GM15510 (cell line): ENCODE data around the gene HJURP.

ENCODE experiments used
- POLR2A ChIP-seq: IDR thresholded peaks from 3 replicates; pipeline ENCODE4 v1.6.1; 2011; ENCODE audit warnings: borderline replicate concordance; ENCODE audit not compliant: insufficient read length; ENCODE audit errors: extremely low read depth

The HJURP gene, protein sequence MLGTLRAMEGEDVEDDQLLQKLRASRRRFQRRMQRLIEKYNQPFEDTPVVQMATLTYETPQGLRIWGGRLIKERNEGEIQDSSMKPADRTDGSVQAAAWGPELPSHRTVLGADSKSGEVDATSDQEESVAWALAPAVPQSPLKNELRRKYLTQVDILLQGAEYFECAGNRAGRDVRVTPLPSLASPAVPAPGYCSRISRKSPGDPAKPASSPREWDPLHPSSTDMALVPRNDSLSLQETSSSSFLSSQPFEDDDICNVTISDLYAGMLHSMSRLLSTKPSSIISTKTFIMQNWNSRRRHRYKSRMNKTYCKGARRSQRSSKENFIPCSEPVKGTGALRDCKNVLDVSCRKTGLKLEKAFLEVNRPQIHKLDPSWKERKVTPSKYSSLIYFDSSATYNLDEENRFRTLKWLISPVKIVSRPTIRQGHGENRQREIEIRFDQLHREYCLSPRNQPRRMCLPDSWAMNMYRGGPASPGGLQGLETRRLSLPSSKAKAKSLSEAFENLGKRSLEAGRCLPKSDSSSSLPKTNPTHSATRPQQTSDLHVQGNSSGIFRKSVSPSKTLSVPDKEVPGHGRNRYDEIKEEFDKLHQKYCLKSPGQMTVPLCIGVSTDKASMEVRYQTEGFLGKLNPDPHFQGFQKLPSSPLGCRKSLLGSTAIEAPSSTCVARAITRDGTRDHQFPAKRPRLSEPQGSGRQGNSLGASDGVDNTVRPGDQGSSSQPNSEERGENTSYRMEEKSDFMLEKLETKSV

DNA sequence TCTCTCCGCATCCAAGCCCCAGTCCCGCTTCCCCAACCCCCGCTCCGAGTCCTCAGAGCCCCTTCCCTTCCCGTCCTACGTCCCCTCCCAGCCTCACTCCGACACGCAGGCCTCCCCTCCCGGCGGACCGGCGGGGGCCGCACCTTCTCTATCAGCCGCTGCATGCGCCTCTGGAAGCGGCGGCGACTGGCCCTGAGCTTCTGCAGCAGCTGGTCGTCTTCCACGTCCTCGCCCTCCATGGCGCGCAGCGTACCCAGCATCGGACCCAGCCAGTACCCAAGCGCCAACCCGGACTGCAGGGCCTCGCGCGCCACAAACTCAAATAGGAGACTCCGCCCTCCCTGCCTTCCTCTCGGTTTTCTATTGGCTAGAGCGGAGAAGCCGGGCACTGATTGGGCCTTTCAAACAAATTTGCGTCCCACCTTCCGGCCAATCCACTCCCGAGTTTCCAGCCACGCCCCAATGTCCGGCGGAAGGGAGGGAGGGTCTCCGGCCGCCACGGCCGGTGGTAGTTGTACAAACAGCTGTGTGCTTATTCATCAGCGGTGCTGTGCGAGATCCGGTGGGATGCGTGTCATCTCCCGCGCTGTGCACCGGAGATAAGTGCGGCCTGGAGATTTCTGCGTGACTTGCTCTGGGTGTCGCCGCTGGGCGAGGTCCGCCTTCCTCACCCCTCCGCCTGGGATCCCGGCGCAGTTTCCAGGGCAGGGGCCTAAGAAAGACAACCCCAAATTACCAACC is at the start of gene HJURP:
HJURP (minus strand) TSS at position 295 of the 741 bp plus-strand sequence; CDS start at position 260, 35 bp downstream.
- peak; percentile 79 for TF ChIP-seq POLR2A

DNA sequence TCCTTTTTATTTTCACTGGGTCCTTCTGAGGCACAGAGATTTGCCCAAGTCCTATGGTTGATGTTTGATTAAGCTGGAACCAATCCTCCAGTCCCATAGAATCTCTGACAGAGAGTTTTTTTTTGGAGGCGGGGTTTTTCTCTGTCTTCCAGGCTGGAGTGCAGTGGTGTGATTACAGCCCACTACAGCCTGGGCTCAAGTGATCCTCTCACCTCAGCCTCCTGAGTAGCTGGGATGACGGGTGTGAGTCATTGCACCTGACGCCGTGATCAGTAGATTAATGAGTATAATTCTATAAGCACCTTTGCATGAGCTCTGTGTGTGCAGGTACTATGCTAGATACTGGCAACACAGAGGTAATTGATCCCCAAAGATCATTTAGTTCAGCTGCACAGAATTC is 47.5 kb upstream of the HJURP start:
- no peak for TF ChIP-seq POLR2A

DNA sequence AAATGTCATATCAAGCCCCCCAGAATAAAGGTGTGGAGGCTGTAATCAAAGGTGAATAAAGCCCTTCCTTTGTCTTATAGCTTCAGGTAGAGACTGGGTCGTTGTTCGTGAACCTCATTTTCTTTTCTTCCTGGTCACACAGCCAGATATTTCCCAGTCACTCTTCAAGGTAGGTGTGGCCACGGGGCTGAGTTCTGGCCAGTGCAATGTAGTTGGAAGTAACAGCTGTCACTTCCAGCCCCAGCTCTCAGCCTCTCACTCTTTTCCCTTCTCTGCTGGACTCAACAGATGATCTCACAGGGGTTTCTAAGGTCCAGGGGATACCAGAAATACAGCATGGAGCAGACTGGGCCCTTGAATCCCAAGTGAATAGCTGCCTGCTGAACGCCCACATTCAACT is 47.0 kb upstream of the HJURP start:
- TF ChIP-seq POLR2A, result no peak

DNA sequence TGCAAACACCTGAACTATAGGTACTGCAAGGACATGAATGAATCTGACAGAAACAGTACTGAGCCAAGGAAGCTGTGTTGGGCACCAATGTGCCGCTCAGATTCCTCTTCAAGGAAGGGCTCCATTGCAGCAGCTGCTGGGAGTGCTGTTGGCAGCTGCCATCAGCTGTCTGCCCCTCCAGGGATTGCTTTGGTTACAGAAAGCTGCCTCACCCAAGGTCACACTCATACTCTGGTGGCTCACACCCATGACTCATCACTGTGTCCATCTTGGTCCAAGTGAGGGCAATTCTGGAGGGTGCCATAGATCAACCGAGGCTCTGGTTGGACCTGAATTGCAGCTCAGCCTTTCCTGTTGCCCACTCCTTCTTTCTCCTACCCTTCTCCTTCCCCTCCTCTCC is 38.5 kb upstream of the HJURP start:
- TF ChIP-seq POLR2A, result no peak

DNA sequence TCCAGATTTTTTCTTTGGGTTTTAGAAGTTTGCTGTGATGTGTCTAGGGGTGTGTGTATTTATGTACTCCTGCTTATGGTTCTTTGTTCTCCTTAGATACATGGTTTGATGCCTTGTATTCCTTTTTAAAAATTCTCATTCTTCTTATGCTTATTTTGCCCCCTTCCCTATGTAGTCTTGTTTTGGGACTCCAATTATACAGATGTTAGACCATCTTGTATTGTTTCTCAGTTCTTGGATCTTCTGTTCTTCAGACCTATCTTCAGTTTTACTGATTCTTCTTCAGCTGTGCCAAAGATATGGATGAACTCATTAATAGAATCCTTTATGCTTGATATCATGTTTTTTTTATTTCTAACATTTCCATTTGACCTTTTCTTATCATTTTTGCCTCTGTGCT is 28.0 kb upstream of the HJURP start:
- TF ChIP-seq POLR2A, result no peak

DNA sequence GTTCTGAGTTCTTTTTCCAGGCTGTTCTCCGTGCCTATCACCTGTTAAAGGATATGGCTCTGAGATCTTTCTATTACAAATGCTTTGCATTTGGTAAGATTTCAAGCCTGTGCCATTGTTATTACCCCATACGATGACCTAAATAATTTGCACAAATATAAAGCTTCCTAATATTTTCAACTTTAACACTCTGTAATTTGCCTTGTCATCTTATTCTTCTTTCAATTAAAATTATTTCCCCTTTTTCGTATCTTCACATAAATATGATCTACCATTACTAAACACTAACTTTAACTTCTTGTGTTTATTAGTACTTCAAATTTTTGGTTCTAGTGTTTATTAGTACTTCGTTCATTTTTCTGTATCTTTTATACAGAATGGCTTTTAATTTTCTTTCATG is 17.1 kb upstream of the HJURP start:
- no peak for TF ChIP-seq POLR2A

DNA sequence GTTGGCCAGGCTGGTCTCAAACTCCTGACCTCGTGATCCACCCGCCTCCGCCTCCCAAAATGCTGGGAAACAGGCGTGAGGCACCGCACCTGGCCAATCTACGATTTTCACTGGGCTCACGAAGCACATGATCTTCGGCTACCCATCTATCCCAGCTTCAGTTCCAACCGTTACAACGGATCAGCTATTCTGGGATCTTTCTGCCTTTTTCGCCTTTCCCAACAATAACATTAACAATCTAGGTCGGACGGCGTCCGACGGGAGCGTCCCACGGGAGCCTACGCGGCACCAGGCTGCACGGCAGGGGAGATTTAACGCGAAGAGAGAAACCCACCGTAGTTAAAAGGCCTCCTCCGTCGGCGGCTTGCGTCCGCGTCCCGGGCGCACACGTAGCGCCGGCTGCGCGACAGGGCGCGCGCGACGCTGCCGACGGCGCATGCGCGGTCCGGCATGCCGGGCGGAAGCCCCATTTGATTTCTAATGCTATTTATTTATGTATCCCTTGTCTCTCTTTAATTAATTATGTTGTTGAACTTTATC is 13.7 kb upstream of the HJURP start, which contains the start of gene MSL3B:
MSL3B (minus strand) TSS at position 394 of the 540 bp plus-strand sequence.
- TF ChIP-seq POLR2A, result peak; percentile 47

DNA sequence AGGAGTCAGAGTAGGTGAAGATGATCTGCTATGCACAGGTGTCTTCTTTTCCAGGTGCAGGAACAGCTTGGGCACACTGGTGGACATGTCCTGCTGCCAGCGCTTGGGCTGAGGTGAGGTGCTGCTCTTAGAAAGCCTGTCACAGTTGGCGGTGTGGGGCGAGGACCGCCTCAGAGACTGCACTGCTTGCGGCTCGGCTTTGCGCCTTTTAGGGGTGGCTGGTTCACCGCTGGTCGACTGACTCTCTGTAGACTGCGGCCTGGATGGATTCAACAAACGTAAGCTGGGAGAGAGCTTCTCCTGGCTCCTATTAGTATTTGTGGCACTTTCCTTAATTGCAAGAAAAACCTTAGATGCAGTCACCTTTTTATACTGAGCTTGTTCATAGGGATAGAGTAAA is 12.1 kb upstream of the HJURP start:
- no peak for TF ChIP-seq POLR2A

DNA sequence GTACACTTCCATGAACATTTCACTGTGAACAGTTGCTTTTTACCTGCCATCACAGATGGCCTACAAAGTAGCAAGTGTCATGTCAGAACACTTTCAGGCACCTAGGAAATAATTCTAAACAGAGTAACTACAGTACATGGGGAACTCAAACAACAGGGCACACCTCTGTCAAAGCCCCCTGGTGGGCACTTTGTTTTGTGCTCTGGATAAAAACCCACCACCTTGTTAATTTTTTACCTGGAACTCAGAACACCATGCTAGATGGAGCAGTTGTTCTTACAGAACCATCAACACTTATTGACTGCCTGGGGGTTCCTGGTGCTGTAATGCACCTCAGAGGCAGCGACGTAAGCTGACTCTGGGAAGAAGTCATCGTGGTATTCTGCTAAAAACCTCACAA is 11.5 kb upstream of the HJURP start:
- no peak for TF ChIP-seq POLR2A

DNA sequence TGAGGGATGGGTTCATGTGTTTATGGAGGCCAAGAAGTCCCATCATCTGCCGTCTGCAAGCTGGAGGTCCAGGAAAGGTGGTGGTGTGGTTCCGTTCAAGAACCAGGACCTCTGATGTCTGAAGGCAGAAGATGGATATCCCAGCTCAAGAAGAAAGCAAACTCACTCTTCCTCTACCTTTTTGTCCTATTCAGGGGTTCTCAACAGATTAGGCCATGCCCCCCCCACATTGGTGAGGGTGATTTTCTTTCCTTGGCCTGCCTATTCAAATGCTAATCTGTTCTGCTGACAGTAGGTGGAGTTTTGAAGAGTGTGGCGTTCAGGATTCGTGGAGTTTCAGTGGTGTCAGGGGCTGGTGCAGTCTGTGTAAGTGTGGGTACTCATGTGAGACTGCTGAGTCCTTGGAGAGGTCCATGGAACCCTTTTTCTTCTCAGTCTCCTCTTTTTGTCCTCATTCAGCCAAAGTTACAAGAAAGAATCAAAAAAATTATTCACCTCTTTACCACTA is 8.0 kb upstream of the HJURP start:
- no peak for TF ChIP-seq POLR2A

DNA sequence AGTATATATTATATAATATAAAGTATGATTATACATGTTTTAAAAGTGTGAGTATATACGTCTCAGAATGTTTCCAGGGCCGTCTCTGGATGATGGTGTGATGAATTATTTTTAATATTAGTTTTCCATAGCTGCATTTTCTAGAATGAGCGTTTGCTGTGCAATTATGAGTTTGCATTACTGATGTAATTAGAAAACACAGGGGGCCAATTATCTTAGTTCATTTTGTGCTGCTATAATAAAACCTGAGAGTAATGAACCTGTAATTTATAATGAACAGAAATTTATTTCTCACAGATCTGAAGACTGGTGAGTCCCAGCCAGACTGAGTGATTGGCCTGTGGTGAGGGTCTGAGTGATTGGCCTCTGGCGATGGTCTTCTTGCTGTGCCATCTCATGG is 4.0 kb upstream of the HJURP start:
- TF ChIP-seq POLR2A, result no peak

DNA sequence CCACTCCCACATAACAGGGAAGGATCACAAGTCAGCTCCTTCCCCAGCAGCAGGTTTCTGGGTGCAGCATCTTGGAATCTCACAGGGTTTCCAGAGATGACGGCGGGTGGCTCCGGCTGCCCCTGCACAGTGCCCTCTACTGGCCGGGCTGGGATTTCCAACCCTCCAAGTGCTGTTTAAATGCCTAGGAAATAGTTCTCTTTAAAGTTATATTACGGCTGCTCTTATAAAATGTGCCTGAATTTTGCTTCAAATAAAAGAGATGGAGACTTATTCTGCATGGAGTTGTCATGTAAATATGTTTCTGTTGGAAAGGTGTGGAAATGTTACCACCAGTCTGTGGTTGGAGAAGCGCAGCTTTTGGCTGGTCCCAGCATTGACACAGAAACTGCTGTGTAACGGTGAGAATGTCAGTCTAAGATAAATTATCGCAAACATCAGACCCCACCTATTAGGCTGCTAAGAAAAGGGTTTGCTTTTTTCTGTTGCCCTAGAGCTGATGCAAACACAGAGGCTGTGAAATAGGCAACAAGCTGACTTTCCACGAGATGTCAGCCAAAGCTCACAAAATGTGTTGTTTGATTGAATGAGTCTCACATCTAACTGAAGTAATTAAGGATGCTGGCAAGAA is 3.3 kb upstream of the HJURP start:
- no peak for TF ChIP-seq POLR2A

DNA sequence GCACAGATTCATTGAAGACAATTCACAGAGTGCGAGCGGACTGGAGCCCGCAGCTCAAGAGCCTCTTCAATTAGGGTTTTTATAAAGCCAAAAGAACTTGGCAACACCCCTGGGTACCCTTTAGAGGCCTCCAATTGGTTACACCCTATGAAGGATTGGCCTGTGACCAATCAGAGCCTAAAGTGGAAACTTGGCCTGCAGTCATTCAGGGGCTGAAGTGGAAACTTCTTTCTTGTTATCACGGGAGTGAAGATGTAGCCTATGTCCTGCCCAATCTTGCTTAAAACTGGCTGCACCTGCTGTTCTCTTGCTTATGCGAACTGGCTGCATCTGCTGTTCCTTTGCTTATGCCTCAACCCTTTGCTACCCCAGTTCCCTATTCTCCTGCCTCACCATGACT is 1.8 kb upstream of the HJURP start:
- TF ChIP-seq POLR2A, result no peak

DNA sequence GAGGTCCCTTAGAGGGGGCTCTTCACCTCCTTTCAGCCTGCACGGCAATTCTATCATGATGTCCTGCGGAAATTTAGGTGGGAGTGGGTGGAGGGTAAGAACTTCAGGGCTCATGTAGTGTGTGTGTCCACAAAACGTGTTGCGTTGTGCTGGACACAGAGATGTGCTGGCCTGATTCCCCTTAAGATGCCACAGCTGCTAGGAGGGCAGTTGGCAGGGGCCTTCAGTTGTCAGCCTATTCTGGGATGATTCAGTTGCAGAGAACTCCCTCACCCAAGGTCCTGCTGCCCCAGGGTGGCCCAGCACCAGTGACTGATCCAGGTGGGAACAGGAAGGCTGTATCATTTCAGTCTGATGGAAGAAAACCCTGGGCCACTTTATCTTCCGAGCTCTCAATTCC is 1.0 kb upstream of the HJURP start:
- TF ChIP-seq POLR2A, result no peak
